ENCODE measurements around the gene KRT81.

Gene KRT81

DNA sequence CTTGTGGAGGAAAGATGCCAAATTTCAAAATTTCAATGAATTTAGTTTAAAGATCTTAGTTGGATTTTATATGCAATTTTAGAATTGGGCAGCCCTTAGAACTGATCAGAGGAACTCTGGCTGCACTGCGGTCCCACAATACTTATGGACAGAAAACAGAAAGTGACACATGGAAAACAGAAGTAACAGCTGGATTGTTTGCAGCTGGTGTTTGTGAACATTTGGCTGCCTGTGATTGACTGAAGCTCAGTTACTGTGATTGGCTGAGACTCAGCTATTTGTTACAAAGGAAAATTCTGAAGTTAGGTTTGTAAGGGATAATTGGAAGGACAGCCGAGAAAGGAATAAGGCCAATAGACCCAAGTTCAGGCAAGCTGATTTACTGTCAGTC is 26.9 kb downstream of the KRT81 start:
- H3K36me3 ChIP-seq = no peaks in the 10 kb centered on the region
- no peaks in the 10 kb centered on the region for H3K9me3 ChIP-seq
- intact Hi-C loops (cut with DNase I; ENCODE audit: low total_unique reads) = no loop called here
- TF ChIP-seq, protein P1, sequence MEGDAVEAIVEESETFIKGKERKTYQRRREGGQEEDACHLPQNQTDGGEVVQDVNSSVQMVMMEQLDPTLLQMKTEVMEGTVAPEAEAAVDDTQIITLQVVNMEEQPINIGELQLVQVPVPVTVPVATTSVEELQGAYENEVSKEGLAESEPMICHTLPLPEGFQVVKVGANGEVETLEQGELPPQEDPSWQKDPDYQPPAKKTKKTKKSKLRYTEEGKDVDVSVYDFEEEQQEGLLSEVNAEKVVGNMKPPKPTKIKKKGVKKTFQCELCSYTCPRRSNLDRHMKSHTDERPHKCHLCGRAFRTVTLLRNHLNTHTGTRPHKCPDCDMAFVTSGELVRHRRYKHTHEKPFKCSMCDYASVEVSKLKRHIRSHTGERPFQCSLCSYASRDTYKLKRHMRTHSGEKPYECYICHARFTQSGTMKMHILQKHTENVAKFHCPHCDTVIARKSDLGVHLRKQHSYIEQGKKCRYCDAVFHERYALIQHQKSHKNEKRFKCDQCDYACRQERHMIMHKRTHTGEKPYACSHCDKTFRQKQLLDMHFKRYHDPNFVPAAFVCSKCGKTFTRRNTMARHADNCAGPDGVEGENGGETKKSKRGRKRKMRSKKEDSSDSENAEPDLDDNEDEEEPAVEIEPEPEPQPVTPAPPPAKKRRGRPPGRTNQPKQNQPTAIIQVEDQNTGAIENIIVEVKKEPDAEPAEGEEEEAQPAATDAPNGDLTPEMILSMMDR (IDR thresholded peaks at IDR 0.05) = no peak
- H3K27me3 ChIP-seq = no peaks in the 10 kb centered on the region
- H3K4me3 ChIP-seq = no peak overlapping the region
- DNase-seq = peak in 1 of 2 donors; percentile 20
- H3K27ac ChIP-seq = no peak overlapping the region
- peaks cover 0 to 16% (median 4%) of the 10 kb centered on the region in 4 donors for H3K4me1 ChIP-seq

DNA sequence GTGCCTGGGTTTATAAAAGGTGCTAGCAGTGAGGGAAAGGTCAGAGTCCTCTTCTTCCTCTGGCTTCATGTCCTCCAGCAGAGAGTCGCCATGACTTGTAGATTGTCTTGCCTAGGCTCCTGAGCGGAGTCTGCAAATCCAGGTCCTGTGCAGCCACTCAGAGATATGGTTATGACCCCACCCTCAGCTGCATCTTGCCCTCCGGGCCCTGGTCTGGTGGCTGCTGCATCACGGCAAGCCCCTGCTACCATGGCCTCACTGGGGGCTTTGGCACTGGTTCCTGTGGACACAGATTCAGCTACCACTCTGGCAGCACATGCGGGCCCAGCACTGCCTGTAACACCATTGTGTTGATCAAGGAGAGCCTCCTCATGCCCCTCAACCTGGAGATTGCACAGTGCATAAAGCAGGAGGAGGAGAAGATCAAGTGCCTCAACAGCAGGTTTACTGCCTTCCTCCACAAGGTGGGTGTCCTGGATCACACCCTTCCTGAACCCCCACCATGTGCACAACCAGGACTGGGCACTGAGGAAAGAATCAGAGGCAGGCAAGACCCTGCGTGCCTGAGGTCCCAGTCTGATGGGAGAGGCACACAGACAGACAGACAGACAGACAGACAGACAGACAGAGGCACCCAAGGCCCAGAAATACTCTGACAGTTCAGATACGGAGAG is 27.4 kb downstream of the KRT81 start:
- intact Hi-C loops (cut with DNase I; ENCODE audit: low total_unique reads) = no loop called here
- Histone ChIP-seq H3K27me3 (no peaks in the 10 kb centered on the region), H3K4me3 (no peak overlapping the region), H3K4me1 (peaks cover 0 to 17% (median 5%) of the 10 kb centered on the region in 4 donors), H3K27ac (no peak overlapping the region), H3K36me3 (no peaks in the 10 kb centered on the region), H3K9me3 (no peaks in the 10 kb centered on the region)
- TF ChIP-seq, protein P1 (IDR thresholded peaks at IDR 0.05) = no peak
- peak in 1 of 2 donors; percentile 28 for DNase-seq

DNA sequence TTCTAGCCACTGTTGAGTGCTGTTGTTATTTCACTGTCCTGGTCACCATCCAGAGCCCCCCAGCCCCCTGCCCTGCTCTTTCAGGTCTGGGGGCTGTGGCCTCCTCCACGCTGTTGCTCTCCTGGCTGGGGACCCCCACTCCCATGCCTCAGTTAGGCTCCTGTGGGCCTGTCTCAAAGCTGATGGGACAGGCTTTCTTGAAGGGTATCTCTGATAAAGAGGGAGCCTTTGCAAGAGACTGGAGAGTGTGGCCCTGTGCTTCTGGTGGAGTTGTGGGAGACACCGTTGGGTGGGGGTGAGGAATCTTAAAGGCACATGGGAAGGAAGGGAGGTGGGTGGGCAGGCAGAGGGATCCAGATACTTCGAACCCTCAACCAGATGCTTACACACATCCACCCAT is 29.0 kb downstream of the KRT81 start:
- Histone ChIP-seq H3K27ac (no peak overlapping the region), H3K27me3 (peaks cover 3 to 16% of the 10 kb centered on the region in 2 donors), H3K4me3 (no peak overlapping the region), H3K9me3 (no peaks in the 10 kb centered on the region), H3K36me3 (no peaks in the 10 kb centered on the region), H3K4me1 (peaks cover 0 to 27% (median 12%) of the 10 kb centered on the region in 4 donors)
- intact Hi-C loops (cut with DNase I; ENCODE audit: low total_unique reads) = no loop called here
- TF ChIP-seq, protein P1 (IDR thresholded peaks at IDR 0.05) = no peak
- DNase-seq = peak in 1 of 2 donors; percentile 46

DNA sequence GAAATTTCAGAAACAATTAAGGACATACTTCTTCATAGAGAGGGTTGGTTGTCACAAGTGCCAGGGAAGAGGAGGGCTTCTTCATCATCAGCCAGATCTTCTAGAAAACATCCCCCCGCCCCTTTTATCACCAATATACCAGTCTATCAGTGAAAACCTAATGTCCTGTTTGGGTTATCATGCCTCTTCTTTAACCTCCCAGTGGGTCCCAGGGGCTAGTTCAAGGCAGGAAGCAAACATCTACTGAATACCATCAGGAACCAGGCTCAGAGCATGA is 30.2 kb downstream of the KRT81 start:
- Histone ChIP-seq H3K4me1 (peaks cover 0 to 27% (median 12%) of the 10 kb centered on the region in 4 donors), H3K27me3 (peaks cover 3 to 27% of the 10 kb centered on the region in 2 donors), H3K27ac (no peak overlapping the region), H3K9me3 (no peaks in the 10 kb centered on the region), H3K4me3 (no peak overlapping the region), H3K36me3 (no peaks in the 10 kb centered on the region)
- TF ChIP-seq, protein P1 (IDR thresholded peaks at IDR 0.05) = no peak
- DNase-seq = peak in 1 of 2 donors; percentile 5
- intact Hi-C loops (cut with DNase I; ENCODE audit: low total_unique reads) = no loop called here

DNA sequence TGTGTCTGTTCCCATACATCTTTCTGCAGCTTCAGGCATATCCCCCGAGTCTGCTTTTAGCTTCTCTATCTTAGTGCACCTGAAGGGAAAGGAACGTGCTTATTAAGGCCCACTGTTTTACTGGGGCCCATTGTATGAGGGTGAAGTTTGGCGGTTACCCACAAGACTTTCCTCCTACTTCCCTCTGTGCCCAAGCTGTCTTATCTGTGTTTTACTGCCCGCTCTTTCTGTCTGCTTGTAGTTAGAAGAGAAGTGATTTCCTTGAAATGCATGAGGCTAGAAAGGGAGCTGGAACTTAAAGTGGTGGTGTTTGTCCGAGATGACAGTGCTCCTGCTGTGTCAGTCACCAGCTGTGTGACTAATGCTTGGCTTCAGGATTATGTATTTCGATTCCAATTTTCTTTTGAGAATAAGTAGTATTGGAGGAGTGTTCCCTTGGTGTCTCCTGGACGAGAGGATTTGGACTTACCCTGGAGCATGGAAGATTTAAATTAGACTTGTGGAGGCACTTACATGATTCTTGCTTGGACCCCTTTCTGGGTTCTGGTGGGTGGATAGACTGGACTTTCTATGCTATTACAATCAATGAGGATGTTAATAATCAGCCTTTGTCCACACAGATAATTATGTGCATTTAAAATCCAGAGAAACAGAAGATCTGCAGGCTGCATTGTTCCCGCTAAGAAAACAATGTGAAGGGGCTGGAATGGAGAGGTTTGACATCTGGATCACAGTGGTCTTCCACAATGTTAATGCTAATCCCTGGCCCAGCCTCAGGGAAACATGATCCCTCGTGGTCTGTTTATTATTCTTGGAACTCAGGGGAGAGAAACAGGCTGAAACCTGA is 30.8 kb downstream of the KRT81 start:
- no peaks in the 10 kb centered on the region for H3K9me3 ChIP-seq
- no peak for DNase-seq
- H3K36me3 ChIP-seq = no peaks in the 10 kb centered on the region
- peaks cover 3 to 29% of the 10 kb centered on the region in 2 donors for H3K27me3 ChIP-seq
- no peak overlapping the region for H3K4me3 ChIP-seq
- TF ChIP-seq, protein P1 (IDR thresholded peaks at IDR 0.05) = no peak
- peak overlapping the region in 1 of 2 donors; percentile 17 for H3K27ac ChIP-seq
- intact Hi-C loops (cut with DNase I; ENCODE audit: low total_unique reads) = no loop called here
- peaks cover 0 to 27% (median 12%) of the 10 kb centered on the region in 4 donors for H3K4me1 ChIP-seq

All from tibial artery (tissue), 4 donors.